Measurements from ENCODE around the gene CD99. TPM values are rescaled to one million over a fixed set of nuclear protein-coding genes. Genes with fewer than 3 reads are reported as not detected.
"Not testable (repeated sequence)": the region's sequence is repeated elsewhere in the genome, so short reads cannot be mapped to it uniquely, and the experiment has no call there.

The CD99 gene
- total and polyA plus RNA-seq, 3 donors from 2014 or later: 450 to 1,032 (median 733) TPM

GRCh38 chrX:2670978-2671377, 20.1 kb upstream of the CD99 start:
- no peak for DNase-seq
- TF ChIP-seq, protein P1, sequence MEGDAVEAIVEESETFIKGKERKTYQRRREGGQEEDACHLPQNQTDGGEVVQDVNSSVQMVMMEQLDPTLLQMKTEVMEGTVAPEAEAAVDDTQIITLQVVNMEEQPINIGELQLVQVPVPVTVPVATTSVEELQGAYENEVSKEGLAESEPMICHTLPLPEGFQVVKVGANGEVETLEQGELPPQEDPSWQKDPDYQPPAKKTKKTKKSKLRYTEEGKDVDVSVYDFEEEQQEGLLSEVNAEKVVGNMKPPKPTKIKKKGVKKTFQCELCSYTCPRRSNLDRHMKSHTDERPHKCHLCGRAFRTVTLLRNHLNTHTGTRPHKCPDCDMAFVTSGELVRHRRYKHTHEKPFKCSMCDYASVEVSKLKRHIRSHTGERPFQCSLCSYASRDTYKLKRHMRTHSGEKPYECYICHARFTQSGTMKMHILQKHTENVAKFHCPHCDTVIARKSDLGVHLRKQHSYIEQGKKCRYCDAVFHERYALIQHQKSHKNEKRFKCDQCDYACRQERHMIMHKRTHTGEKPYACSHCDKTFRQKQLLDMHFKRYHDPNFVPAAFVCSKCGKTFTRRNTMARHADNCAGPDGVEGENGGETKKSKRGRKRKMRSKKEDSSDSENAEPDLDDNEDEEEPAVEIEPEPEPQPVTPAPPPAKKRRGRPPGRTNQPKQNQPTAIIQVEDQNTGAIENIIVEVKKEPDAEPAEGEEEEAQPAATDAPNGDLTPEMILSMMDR (IDR thresholded peaks at IDR 0.05): no peak
- TF ChIP-seq POLR2A (IDR thresholded peaks at IDR 0.05): no peak
- H3K27me3 ChIP-seq: no peaks in the 10 kb centered on the region
- H3K4me1 ChIP-seq: peaks cover under 1% of the 10 kb centered on the region
- intact Hi-C loops (cut with DNase I; ENCODE audit: low total_unique reads): no loop called here
- H3K36me3 ChIP-seq (ENCODE audit: low read depth, missing control alignments): no peaks in the 10 kb centered on the region
- H3K9me3 ChIP-seq: no peaks in the 10 kb centered on the region
- 39 to 45% methylated on average over 4 of the region's 4 CpGs for WGBS, 2 donors
- no peak overlapping the region for H3K4me3 ChIP-seq
- no peak overlapping the region for H3K27ac ChIP-seq

GRCh38 chrX:2672084-2672483, 19.0 kb upstream of the CD99 start:
- H3K9me3 ChIP-seq: no peaks in the 10 kb centered on the region
- H3K4me1 ChIP-seq: no peaks in the 10 kb centered on the region
- intact Hi-C loops (cut with DNase I; ENCODE audit: low total_unique reads): no loop called here
- no peak for DNase-seq
- H3K36me3 ChIP-seq (ENCODE audit: low read depth, missing control alignments): no peaks in the 10 kb centered on the region
- TF ChIP-seq, protein P1 (IDR thresholded peaks at IDR 0.05): no peak
- TF ChIP-seq POLR2A (IDR thresholded peaks at IDR 0.05): no peak
- 93 to 95% methylated on average over 6 of the region's 6 CpGs for WGBS, 2 donors
- no peaks in the 10 kb centered on the region for H3K27me3 ChIP-seq
- H3K4me3 ChIP-seq: no peak overlapping the region
- no peak overlapping the region for H3K27ac ChIP-seq

- TF ChIP-seq, protein P1 (IDR thresholded peaks at IDR 0.05): no peak
- TF ChIP-seq POLR2A (IDR thresholded peaks at IDR 0.05): no peak
- H3K36me3 ChIP-seq (ENCODE audit: low read depth, missing control alignments): no peaks in the 10 kb centered on the region
- no peaks in the 10 kb centered on the region for H3K4me1 ChIP-seq
- no peak overlapping the region for H3K27ac ChIP-seq
- DNase-seq: no peak
- WGBS, 2 donors: 93 to 96% methylated on average over 12 of the region's 12 CpGs
- intact Hi-C loops (cut with DNase I; ENCODE audit: low total_unique reads): no loop called here
- no peaks in the 10 kb centered on the region for H3K9me3 ChIP-seq
- H3K4me3 ChIP-seq: no peak overlapping the region
- no peaks in the 10 kb centered on the region for H3K27me3 ChIP-seq
Measured at GRCh38 chrX:2673611-2674010, 17.5 kb upstream of the CD99 start.

DNA sequence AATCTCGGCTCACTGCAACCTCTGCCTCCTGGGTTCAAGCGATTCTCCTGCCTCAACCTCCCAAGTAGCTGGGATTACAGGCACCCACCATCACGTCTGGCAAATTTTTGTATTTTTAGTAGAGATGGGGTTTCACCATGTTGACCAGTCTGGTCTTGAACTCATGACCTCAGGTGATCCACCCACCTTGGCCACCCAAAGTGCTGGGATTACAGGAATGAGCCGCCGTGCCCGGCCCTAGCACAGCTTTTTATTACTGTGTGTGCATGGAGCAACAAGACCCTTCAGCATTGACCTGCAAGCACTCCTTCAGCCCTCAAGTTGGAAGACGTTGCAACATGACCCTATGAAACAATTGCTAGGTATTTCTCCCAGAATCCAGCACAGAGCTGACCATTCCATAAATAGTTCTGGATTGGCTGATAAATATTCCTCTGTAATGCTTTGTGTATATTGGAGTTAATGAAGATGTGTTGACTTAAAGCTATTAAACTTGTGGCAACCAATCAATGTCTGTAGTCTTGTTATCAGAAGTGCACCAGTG, 15.4 kb upstream of the CD99 start:
- WGBS, 2 donors: 86 to 92% methylated on average over 7 of the region's 7 CpGs
- intact Hi-C loops (cut with DNase I; ENCODE audit: low total_unique reads); H3K36me3 ChIP-seq (ENCODE audit: low read depth, missing control alignments); H3K27me3 ChIP-seq; H3K27ac ChIP-seq; H3K9me3 ChIP-seq; DNase-seq; H3K4me1 ChIP-seq; H3K4me3 ChIP-seq: not testable (repeated sequence)

DNA sequence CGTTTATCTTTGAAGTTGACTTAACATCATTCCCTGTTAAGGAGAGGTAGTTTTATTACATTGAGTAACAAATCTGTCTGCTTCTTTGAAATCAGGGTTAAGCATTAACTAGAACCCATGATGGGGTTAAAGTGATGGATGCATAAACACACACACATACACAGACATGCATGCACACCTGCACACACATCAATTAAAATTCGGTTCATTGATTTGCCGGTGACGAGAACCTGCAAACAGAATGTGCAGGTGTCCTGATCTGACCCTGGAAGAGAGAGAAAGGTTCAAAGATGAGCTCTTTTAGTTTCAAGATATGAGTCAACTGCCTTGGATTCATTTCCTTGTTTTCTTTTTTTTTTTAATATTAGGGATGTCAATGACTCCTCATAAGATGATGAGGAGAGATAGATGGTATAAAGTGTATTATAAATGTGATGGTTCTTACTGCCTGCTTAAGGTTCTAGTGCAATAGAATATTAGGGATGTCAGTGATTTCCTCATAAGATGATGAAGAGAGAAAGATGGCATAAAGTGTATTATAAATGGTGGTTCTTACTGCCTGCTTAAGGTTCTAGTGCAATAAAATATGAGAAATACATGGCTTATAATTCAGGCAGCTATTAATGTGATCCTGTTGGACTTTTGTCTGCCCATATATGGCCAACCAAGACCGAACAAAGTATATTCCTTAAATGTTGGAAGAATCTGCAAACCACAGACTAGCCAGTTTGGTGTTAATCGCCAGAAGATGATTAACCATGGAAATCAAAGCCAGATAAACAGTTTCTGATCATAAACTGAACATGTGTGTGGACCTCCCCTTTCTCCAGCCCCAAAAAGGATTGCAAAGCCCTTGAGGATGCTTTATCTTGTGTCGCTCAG, 14.1 kb upstream of the CD99 start:
- H3K27me3 ChIP-seq: no peaks in the 10 kb centered on the region
- no peaks in the 10 kb centered on the region for H3K4me1 ChIP-seq
- H3K9me3 ChIP-seq: no peaks in the 10 kb centered on the region
- DNase-seq: no peak
- intact Hi-C loops (cut with DNase I; ENCODE audit: low total_unique reads): no loop called here
- no peak overlapping the region for H3K4me3 ChIP-seq
- WGBS, 2 donors: 84 to 86% methylated on average over 7 of the region's 7 CpGs
- H3K36me3 ChIP-seq (ENCODE audit: low read depth, missing control alignments): no peaks in the 10 kb centered on the region
- no peak overlapping the region for H3K27ac ChIP-seq
- no peak for TF ChIP-seq POLR2A (IDR thresholded peaks at IDR 0.05)
- TF ChIP-seq, protein P1 (IDR thresholded peaks at IDR 0.05): no peak

All from testis (tissue), 3 donors.